Left forelimb (tissue), 1 donor: Measurements from ENCODE around the gene BACE1-AS.
A peak's percentile ranks its signal among the peaks of the same experiment; 100 is the strongest.

Experiments
- DNase-seq: peaks from one replicate; pipeline ENCODE4 v3.0.0-alpha.2; 2018; ENCODE audit warnings: low spot score

Gene BACE1-AS

DNA sequence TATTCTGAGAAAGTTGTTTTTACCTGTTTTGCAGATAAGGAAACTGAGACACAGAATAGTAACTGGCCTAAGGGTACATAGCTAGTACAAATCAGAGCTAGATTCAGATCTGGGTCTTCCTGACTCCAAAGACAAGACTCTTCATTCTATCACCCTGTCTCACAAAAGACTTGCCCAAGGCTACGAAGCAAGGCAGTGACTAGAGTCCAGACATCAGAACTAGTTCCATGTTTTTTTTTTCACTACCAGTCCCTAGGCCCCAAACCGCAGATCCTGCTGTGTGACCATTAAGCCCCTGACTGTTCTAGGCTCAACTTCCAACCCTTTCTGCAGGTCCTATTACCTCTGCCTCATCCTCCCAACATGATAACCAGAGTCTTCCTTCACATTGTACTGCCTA is 1.5 kb downstream of the BACE1-AS start:
- no peak for DNase-seq

DNA sequence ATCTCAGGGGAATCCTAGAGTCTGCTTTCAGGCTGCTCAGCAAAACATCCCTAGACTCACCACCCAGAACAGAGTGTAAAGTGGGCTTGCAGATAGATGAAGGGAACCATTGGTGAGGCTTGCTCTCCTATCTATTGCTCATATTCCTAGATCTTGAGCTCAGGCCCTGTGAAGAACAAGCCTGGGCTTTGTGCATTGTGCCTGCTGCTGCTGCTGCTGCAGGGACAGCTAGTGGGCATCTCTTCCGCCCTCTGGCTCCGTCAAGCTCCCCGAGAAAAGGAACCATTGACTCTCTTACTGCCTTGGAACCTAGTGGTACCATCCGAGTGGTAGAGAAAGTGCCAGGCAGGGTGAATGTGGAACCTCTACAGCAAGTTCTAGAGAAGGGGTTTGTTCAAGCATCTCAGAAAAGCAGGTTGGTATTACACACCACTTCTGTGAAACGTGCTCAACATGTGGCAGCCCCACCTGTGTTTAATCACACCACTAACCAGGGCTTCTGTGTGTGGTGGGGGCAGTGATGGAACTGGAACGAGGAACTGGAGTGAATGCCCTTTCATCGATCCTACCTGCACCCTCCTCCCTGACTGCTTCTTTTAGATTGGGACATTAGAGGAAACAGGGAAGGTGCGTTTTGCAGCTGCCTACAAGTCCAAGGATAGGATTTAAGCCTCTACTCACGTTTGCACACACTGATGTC is 4.4 kb downstream of the BACE1-AS start:
- no peak for DNase-seq

DNA sequence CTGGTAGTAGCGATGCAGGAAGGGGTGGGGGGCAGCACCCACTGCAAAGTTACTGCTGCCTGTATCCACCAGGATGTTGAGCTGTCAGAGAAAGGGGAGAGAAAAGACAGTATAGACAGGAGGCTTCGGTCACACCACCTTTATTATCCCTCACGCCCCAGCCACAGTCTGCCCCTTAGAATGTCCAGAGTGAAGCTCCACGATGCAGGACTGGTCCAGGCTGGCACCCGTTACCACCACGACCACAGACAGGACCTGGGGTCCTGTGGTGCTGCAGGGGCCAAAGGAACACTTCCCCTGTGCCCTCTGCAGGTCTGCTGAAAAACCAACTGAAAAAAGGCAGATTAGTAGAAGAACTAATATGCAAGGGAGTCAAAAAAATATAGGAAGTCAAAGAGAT is 5.7 kb downstream of the BACE1-AS start:
- DNase-seq, result no peak

DNA sequence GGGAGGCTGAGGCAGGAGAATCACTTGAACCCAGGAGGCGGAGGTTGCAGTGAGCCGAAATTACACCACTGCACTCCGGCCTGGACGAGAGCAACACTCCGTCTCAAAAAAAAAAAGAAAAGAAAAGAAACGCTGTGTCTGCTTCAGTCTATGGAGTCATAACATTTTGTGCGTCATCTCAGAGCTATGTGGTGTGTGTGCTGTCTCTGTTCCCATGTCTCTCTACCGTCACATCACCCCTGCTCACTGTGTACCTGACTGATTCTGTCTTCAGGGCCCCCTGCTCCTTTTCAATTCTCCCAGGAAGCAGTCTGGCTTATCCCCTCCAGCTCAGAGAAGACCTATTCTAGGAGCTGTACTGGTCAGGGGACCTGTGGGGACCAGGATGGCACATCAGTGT is 7.0 kb downstream of the BACE1-AS start:
- DNase-seq, result no peak

GRCh38 chr11:117299351-117300282 is 8.5 kb downstream of the BACE1-AS start:
- DNase-seq, result no peak

- no peak for DNase-seq
Measured at GRCh38 chr11:117300283-117300663, 9.1 kb downstream of the BACE1-AS start.

- no peak for DNase-seq
Measured at GRCh38 chr11:117300773-117301172, 9.6 kb downstream of the BACE1-AS start.

DNA sequence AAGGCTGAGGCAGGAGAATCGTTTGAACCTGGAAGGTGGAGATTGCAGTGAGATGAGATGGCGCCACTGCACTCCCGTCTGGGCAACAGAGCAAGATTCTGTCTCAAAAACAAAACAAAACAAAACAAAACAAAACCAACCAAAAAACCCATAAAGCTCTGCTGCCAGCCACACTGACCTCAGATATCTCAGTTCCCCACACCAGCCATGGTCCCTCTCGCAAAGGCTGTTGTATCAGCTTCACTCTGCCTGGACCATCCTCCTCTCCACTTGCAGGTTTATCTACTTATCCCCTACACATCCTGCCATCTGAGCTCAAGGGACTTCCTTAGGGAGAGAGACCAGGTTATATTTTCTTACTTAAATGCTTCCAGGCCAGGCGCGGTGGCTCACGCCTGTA is 11.1 kb downstream of the BACE1-AS start:
- DNase-seq, result no peak

DNA sequence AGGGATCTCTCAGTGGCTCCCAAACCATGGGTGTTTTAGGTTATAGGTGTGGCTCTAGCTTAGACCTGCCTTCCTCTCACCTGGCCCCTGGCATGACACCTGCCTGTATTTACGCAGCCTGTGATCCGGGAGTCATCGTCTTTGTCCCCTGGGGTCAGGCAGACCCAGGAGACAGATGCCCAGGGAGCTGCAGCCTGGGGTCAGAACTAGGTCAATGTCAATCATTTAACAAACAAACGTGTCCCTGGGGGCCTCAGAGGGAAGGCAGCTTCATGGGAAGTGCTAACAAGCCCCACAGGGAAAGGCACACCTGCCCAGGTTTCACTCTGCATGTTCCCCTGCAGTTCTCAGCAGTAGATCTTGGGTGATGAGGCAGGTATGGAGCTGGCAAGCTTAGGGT is 12.0 kb downstream of the BACE1-AS start:
- no peak for DNase-seq

GRCh38 chr11:117303646-117304315 is 12.6 kb downstream of the BACE1-AS start:
- no peak for DNase-seq

- no peak for DNase-seq
Measured at GRCh38 chr11:117305145-117305544, 14.0 kb downstream of the BACE1-AS start.

GRCh38 chr11:117309310-117309709 is 18.2 kb downstream of the BACE1-AS start:
- no peak for DNase-seq

DNA sequence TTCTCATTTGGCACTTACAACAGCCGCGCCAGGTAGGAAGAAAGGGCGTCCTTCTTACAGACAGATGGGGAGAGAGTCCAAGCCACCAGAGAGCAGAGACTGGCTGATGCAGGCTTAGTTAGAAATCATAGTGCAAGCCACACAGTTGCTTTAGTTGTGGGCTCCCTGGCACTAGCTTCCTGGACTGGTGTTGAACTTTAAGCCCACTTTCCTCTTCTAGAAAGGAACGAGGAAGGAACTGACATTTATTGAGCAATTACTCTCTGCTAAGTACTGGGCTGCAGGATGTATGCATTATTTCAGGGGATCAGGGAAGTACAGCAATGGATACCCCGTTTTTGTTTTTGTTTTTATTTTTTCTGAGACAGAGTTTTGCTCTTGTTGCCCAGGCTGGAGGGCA is 21.9 kb downstream of the BACE1-AS start:
- no peak for DNase-seq

DNA sequence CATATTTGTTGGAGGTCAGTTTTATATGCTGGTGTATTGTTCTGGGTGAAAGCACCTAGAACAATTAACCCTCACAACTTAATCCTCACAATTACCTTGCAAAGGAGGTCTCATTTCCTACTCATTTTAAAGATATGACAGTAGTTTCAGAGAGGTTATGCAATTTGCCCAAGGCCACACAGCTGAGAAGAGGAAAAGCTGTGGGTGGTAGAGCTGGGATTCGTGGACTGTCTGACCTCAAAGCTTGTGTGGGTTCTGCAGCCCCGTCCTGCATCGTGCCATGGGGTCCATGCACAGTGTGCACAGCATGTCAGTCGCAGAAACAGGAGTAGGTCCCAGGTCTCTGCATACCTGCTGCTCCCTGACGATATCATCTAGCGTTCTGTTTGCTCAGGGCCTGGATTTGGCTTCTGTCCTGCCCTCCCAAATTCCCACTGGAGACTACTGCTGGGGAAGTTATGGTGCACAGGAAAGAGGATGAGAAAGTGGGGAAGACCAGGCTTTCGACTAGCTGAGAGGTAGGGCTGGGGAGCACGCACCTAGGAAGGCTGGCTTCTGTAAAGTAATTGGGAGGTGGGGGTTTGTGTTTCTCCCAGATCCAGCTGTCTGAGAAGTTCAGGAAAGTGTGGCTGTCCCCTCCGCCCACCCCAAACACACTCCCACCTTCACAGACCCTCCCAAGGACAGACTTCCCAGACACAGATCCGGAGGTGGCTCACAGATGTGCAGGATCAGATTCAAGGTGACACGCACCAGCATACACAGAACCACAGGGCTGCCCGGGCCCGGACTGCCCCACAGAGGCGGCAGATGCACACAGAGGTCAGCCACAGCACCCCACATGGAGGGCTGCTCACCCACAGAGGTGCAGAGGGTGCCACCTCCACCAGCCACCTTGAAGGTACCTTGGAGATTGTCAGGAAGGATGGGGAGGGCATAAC is 23.0 kb downstream of the BACE1-AS start:
- DNase-seq, result peak; percentile 47

- DNase-seq, result peak; percentile 60
Measured at GRCh38 chr11:117314840-117315239, 23.7 kb downstream of the BACE1-AS start.

- peak; percentile 70 for DNase-seq
Measured at GRCh38 chr11:117315285-117316196, 24.4 kb downstream of the BACE1-AS start.

- peak; percentile 90 for DNase-seq
Measured at GRCh38 chr11:117316197-117316961, 25.2 kb downstream of the BACE1-AS start, which contains the start of gene BACE1. BACE1 (minus strand) TSS chr11:117316256; CDS start chr11:117315795, 461 bp downstream.

DNA sequence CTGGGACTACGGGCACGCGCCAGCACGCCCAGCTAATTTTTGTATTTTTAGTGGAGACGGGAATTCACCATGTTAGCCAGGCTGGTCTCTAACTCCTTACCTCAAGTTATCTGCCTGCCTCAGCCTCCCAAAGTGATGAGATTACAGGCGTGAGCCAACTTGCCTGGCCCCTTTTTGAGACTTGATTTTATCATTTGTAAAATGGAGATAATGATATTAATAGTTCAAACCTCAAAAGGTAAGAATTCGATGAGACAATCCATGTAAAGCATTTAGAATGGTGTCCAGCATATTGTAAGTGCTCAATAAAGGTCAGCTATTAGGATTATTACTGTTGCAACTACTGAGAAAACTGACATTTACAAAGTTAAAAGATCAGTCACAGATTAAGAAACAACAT is 27.6 kb downstream of the BACE1-AS start:
- DNase-seq, result no peak

DNA sequence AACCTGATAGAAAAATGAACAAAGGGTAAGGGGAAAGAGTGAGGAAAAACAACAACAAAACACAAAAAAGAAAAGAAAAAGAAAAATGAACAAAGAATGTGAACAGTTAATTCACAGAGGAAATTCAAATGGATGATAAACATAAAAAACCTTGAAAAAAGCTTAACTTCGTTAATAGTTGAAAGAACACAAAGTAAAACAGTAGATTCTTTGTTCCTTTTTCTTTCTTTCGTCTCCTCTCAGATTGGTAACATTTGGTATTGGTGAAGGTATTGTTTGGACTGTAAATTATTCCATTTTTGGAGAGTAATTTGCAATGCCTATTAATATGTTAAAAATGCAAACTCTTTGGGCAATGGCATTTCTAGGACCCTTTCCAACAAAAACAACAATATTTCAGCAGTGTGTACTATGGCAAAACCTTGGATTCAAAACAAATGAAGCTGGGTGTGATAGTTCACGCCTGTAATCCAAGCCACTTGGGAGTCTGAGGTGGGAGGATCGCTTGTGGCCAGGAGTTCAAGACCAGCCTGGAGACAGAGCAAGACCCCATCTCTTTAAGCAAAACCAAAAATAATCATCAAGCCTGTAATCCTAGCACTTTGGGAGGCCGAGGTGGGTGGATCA is 28.2 kb downstream of the BACE1-AS start:
- peak; percentile 14 for DNase-seq
